ENCODE measurements around the gene OGDH.
A peak's percentile ranks its signal among the peaks of the same experiment; 100 is the strongest.

OGDH gene

DNA sequence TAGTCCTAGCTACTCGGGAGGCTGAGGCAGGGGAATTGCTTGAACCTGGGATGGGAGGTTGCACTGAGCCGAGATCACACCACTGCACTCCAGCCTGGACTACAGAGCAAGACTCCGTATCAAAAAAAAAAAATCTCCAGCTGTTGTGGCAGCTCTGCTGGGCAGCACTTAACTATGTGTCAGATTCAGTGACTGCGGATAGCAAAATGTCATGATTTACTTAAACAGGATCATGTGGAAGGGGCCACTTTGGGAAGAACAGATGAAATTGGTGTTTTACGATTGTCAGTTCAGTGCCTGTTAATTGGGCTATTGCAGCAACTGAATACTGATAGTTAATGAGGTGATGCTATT lies 15.3 kb downstream of the OGDH start:
- no peak for DNase-seq

DNA sequence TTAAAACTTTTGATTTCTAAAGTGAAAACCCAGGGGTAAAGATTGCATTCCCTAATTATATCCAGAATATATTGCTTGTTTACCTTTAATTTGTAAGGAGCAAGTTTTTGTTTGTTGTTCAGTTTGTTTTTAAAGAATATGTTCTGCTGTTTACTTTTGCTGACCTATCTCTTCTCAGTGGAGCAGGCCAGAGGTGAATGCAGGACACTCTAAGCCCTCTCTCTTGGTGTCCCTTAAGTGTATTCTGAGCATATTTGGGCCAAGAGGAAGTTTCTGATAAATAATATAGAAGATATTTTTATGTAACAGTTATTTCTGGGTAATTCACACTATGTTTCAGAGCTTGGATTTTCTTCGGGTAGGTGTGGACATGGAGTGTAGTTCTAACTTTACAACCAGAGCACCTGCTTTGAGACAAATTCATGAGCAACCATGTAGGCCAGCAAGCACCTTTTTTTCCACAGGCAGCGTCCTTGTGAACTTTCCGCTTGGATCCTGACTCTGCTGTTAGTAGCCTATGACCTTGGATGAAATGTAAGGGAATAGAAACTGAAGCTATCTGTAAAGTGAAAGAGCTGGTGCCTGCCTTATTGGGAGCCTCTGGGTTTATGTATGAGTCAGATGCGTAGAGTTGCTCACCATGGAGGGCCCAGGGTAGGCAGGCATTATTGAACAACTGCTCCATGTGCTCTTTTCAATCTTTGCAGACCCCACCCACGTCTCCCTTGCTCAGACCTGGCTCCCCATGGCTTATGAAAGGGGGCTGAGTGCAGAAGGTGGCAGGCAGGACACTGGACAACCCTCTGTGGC lies 16.1 kb downstream of the OGDH start:
- DNase-seq = no peak

DNA sequence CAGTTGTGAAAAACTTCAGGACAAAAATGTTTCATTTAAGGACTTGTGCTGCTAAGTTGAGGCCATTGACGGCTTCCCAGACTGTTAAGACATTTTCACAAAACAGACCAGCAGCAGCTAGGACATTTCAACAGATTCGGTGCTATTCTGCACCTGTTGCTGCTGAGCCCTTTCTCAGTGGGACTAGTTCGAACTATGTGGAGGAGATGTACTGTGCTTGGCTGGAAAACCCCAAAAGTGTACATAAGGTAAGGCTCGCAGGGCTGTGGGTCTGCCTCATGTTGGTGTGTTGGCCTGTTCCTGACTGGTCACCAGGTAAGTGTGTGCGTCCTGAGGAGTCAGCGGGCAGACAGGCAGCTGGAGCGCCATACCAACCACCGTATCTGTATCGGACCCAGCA lies 17.9 kb downstream of the OGDH start:
- DNase-seq = no peak

DNA sequence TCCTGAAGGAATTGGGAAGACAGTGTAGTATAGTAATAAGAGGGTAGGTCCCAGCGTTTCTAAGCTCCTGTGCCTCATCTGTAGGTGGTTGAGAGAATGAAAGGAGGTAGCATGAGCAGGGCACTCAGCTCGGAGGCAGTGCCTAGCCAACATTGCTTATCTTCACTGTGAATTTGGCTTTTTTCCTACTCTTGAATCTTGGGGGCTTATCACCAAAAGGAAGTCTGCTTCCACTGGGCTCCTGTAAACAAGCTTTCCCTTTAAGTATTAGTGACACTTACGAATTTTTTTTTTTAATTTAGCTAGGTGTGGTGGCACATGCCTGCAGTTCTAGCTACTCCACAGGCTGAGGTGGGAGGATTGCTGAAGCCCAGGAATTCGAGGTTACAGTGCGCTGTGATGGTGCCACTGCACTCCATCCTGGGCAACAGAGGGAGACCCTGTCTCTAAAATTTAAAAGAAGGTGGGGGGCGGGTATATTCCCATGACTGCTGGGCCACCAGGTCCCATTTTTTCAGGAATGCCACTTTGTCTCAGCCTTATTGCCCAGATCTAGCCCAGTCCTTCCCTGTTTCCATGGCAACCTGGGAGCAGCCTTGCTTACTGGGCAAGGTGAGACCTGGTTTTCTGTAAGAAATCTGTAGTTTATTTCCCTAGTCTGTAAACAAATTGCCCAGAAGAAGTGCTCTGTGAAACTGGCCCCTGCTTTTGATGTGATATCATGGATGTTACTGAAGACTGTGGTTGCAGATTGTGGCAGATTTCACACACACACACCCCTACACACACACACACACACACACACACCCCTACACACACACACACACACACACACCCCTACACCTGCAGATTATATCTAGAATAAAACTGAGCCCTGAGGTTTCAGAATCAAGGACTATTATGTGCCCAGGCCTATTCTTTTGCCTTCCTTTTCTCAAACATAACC lies 19.4 kb downstream of the OGDH start:
- no peak for DNase-seq

DNA sequence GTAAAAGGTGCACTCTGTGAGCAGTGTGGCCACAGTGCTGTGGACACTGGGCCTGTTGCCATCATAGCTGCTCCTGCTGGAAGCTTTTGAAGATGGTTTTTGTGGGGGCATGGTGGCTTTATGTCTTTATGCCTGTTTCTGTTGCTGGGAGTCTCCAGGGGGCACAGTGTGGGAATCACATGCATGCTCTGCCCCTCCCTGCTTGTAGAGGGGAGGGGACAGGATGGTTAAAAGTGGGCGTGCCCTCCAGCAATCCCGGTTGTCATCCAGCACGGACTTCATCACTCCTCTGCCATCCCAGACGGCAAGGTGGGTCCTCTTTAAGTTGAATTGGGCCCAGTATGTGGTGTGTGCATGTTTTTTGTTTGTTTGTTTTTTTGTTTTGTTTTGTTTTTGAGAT lies 20.2 kb downstream of the OGDH start:
- DNase-seq = no peak

DNA sequence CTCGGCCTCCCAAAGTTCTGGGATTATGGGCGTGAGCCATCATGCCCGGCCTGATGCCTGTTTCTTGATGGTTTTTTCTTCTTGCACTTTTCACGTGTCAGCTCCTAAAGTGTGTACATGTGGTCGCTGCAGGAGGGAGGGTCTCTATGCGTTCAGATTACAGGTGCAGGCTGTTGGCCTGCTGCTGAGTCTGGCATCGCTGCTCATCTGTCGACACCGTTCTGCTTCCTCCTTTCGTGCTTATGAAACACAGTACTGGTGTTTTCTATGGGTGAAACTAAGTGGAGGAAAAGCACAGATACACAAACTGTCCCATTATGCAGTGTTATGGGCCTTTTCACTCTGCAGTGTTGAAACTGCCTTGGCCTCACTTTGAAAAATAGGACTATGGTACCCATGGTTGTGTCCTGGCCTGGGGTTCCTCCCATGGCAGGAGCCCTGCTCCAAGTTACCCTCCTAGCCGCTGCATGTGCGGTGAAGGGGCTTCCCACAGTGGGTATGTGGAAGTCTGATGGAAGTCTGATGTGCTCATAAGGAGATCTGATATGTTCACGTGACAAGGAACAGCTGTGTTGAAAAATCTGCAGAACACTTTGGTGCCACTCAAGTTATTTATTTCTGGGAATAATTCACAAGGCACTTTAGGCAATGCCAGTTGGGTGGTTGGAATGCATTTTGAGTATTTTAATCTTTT lies 23.5 kb downstream of the OGDH start:
- DNase-seq = no peak

DNA sequence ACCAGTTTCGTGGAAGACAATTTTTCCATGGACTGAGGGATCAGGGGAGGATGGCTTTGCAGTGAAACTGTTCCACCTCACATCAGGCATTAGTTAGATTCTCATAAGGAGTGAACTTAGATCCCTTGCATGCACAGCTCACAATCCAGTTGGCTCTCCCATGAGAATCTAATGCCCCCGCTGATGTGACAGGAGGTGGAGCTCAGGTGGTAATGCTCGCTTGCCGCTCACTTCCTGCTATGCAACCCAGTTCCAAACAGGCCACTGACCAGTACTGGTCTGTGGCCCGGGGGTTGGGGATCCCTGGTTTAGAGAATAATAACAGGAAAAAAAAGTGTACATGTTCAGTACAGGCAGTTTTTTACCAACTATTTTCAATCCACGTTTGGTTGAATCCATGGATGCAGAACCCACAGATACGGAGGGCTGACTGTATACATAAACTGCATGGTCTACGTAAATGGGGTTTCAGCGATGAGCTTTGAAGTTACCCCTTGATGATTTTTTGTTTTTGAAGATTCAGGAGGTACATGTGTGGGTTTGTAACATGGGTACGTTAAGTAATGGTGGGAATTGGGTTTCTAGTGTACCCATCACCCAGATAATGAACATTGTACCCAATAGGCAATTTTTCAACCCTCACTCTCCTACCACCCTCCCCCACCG lies 24.5 kb downstream of the OGDH start:
- no peak for DNase-seq

DNA sequence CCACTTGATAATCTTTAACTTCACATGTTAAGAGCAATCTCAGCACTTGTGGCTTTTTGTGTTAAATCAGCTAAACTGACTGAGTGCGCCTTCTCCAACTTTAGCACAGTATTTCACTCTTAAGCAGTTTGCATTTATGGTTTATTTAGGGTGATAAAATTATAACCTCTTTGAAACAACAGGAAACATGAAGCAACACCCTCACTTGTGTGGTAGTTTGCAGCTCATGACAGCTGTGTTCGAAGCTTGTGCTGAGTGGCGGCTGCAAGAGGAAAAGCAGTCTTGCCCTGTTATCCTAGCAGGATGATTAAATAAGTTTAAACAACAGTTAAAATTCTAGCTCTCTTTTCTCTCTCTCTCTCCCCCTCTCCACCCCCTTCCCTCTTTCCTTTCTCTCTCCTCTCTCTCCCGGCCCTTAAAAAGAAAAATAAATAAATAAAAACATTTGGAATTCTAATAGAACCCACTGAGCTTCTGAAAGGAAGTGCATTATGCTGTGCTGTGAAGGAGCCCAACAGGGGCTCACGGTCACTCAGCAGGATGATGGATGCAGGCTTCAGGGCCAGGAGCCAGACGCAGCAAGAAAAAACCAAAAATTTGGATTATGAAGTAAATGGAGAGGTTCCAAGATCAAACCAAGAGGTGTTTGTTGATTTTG lies 25.2 kb downstream of the OGDH start:
- DNase-seq = no peak

DNA sequence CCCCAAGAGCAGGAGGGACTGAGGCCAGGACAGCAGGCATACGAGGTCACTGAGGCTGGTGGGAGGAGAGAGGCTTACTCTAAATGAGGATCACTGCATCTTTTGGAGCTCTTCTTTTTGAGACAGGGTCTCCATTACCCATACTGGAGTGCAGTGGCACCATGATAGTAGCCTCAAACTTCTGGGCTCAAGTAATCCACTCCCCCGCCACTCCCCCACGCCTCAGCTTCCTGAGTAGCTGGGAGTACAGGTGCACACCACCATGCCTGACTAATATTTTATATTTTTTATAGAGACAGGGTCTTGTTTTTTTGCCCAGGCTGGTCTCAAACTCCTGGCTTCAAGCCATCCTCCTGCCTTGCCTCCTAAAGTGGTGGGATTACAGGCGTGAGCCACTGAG lies 25.8 kb downstream of the OGDH start:
- DNase-seq = no peak

DNA sequence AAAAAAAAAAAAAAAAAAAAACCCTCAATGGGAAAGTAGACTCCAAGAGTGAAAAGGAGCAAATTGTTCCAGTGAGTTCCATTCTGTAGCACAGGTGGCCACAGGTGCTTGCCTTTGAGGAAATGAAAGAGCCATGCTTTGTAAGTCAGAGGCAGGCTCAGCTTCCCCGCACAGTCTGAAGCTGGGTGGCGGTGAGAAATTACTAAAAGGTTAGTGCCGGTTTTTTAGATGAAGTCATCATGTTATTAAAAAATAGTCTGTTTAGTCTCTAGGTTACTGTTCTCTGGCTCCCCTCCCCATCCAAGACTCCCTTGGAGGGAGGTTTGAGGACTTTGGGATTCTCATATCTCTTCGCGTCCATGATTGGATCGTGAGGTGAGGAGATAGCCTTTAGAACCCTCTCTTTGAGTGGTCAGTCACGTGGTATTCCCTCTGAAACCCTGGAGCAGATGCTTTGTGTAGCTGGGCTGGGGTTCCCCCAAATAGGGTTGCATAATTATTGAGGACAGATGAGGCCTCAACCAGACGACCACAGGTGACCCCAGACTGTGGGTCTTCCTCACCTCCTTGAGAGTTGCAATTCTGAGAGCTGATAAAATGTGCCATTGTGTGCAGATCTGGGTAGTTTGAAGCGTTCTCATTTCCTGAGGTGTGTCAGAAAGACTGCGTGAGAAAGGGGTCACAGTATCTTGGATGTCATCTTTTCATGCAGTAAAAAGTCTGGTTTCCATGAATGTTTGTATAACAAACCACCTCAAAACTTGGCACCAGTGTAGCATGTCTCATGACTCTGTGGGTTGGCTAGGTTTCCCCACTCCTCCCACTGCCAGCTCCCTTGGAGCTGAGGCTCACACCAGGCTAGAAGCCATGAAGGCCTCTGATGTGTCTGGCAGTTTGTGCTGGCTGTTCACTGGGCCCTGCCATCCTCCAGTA lies 27.1 kb downstream of the OGDH start:
- DNase-seq = peak; percentile 41

DNA sequence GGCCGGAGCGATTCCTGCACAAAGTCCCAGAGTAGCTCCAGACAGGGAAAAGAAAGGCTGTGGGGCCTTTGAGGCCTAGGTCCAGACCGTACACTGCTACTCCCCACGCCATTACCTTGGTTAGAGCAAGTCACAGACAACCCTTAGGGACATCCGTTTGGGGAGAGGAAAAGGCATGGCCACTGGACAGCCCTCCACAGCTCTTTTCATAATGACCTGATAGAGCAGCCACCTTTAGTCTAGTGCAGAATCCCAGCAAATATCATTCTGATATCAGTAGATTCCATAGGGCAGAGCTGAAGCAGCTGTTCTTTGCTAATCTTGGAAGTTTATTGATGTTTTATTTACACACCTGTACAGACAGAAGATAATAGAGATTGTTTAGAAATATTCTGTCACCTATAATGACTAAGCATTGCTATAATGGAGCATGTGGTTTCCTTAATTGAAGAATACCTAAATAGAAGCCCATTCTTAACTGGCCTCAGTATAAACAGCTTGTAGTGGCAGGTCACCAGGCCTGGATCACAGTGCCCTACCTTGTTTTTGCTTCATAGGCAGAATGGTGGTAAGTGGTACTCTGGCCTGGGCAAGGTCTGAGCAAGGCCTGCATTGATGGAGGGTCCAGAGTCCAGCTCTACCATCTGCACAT lies 27.9 kb downstream of the OGDH start:
- DNase-seq = peak; percentile 56

DNA sequence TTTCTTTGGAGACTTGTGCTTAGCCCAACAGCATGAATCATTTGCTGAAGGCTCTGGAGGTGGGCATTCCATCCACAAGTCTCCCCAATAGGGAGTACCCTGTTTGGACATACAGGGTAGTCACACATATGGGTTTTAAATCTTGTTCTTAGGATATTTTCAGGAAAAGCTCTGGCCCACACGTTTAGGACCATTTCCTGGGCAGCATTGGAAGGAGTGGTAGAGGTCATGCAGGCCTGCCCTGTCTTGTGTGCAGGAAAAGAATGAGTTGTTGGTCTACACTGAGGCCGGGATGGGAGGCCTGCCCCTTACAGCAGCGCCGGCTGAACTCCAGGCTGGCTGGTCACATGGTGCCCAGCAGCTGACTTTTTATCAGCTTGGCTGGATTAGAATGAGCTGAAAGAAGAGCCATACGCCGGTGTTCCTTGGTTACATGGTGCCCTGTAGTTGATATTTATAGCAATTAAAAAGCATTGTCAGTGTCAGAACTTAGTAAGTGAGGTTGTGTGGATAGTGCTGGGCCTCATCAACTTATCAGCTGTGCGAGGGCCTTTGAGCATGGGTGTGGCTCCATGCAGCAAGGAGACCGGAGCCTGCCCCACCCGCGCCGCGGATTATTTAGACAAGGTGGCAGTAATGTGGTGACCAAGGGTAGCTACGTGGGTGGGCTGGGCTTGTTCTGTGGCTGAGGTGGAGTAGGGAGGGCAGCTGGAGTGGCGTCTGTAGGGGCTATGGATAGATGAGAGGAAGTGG lies 28.6 kb downstream of the OGDH start:
- no peak for DNase-seq

DNA sequence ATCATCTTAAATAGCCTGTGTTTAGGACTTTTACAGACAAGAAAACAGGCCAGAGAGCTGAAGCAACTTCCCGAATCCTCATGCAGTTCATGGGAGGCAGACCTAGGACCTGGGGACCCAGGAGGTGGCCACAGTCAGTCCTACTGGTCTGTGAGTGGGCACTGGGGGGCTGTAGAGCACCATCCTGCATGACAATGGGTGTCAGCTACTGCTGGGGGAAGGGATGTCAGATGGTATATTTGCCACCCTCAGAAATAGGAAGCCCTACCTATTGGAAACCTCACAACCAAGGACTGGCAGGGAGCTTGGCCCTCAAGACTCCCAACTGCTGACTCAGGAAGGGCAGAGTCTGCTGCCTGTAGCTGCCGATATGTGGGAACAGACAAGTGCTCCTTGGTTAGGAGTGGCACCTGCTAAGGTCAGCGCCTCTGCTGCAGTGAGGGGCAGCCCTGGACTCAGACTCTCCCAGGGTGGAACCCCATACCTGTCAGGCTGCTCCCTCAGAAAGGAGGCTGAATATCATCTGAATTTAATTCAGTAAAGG lies 29.7 kb downstream of the OGDH start:
- DNase-seq = no peak

DNA sequence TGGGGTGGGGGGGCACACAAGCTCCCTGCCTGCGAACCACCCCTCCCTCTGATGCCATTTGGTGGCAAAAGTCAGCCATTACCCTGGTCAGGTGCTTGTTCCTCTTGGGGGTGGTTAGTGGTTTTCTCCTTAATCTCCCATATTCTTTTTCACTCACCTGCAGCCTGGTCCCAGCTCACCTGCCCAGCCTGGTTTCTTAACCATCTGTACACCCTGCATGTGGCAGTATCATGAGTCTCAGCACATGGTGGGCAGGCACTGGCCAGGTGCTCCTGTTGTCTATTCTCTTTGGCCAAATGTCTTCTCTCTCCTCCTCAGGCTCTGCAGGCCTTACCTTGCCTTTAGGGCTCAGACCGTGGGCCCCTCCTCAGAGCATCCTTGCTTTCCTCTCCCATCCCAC lies 30.5 kb downstream of the OGDH start:
- DNase-seq = no peak

DNA sequence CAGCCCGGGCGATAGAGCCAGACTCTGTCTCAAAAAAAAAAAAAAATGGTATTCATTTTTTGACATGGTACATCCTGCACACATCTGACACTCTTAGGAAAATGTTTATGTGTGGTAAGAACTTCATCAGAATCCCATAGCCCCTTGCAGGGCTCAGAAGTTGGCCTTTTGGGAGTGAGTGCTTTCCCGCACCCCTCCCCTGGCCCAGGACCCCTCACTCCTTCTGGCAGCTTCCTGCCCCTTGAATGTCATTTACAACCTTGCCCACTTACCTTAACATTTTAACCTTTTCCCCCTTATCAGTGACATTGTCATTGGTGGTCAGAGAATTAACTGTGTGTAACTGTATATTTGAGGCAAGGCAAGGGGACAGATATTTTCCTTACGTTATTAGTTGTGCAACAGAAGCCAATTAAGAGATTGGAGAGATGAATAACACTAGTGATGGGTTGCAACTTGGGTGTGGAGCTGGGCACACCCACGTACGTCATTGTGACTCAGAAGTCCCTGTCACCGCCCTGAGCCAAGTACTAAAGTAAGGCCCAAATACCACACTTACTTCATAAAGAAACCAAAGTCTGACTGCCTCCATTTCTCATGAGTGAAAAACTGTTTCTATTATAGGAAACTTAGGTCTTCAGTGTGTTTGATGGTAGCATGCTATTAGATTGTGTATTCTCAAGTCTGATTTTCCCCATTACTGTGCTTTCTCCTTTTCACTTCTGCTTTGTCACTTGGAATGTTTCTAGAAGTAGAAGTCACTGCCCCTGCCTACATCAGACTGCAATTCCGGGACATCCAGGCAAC lies 31.6 kb downstream of the OGDH start:
- no peak for DNase-seq

DNA sequence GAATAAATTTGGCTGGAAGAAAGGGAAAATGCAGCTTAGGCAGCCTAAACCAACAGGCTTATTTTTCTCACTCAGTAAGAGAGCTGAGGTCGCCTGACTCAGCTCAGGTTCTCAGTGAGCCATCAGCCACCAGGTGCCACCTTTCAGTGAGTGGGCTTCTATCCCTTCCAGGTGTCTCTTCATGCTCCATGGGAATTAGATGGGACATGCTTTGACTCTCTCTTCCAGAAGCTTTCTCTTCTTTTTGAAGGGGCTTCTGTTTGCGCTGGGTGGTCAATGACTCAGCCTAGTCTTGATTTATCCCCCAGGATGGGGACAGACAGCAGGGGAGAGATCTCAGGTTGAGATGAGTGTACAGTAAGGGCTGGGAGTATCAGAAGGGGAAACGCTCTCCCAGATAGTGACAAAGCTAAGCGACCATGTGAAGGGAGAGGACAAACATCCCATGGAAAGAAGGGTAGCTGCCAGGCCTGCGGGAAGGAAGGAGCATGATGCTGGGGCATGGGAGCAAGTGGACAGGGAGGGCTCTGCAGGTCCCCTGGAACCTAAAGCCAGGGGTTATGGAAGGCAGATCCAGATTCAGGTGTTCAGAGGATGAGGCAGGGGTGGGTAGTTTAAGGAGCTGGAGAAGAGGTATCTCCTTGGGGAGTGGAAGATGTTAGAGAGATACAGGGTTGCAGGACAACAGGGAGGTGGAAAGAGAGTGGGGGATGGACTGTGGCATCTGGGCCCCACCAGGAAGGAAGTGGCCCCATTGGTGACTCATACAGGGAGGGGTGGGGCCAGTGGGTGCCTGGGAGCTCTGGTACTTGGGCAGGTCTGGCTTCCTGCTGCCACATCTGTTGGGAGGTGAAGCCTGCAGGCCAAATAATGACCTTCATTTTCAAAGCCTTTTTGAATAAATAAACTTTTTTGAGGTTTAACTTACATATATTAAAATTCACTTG lies 32.5 kb downstream of the OGDH start:
- DNase-seq = peak; percentile 67

DNA sequence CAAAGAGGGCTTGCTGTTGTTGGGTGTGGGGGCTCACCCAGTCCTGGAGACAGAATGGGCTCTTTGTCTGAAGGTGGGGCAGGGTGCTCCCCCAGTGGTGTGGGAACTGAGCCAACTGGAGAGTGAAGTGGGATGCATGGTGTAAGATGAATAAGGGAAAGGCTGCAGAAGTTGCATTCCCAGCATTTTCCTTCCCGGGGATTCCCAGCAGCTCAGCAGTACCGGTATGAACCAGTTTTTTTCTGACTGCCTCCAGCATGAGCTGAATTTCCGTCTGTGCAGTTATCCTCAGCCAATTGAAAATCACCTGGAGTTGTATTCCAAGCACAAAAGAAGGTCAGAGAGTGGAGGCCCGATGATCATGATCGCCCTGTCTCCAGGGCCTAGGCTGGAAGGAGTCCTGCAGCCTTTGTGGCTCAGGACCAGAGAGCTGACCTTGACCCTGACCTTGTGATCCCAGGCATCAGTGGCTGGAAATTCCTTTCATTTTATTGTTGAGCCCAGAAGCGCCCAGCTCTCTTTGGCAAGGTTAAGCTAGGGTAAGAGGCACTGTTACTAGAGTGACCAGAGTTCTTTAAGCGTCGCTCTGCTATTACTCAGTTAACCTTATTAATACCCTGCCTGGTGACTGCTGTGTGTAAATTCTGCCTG lies 33.4 kb downstream of the OGDH start:
- peak; percentile 23 for DNase-seq

All from NCI-H69 (cell line).